ENCODE data around the gene TUBB4A. TPM values are rescaled to one million over a fixed set of nuclear protein-coding genes. Genes with fewer than 3 reads are reported as not detected.
"Not testable (repeated sequence)": the region's sequence is repeated elsewhere in the genome, so short reads cannot be mapped to it uniquely, and the experiment has no call there.

TUBB4A gene
- 10 to 100 TPM in 2 of 6 experiments, 1 to 10 TPM in 1, under 1 TPM in 3; 0.24 to 19.2 (median 1.4) TPM for total RNA-seq
- long read RNA-seq = 0 reads

GRCh38 chr19:6501740-6502648 lies at the start of gene TUBB4A:
Gene TUBB4A, minus strand, starts transcription at chr19:6502309. Its CDS starts 97 bp downstream, at chr19:6502212.
- intact Hi-C loops (cut with DNase I) = no loop called here
- ATAC-seq (peak; percentile 28 to 62 (median 39)), DNase-seq (no peak)
- Histone ChIP-seq H3K27ac (no peak within 1 kb of the TSS), H3K36me3 (no peaks in the 10 kb centered on the region), H3K9me3 (no peaks in the 10 kb centered on the region), H3K4me1 (peaks cover 0 to 9% (median 0%) of the 10 kb centered on the region in 4 donors), H3K4me3 (peak within 1 kb of the TSS; percentile 14 to 18 (median 16)), H3K27me3 (peaks cover 0 to 11% of the 10 kb centered on the region in 2 donors)
- 0% methylated on average over 10 of the region's 71 CpGs for WGBS (ENCODE audit: insufficient coverage, low coverage, low lambda C conversion rate, missing lambda C conversion rate)
- TF ChIP-seq POLR2A (IDR thresholded peaks at IDR 0.05) = no peak
- TF ChIP-seq CTCF (IDR thresholded peaks at IDR 0.05) = no peak

GRCh38 chr19:6551091-6551490 lies 49.0 kb upstream of the TUBB4A start:
- no peak for DNase-seq
- ATAC-seq = no peak
- TF ChIP-seq POLR2A (IDR thresholded peaks at IDR 0.05) (no peak), CTCF (IDR thresholded peaks at IDR 0.05) (no peak)
- no peaks in the 10 kb centered on the region for H3K27me3 ChIP-seq
- WGBS (ENCODE audit: insufficient coverage, low coverage, low lambda C conversion rate, missing lambda C conversion rate) = no CpG with 5 or more reads among the region's 3 CpGs
- intact Hi-C loops (cut with DNase I) = no loop called here
- no peak overlapping the region for H3K4me3 ChIP-seq
- no peaks in the 10 kb centered on the region for H3K4me1 ChIP-seq
- H3K9me3 ChIP-seq = no peaks in the 10 kb centered on the region
- H3K36me3 ChIP-seq = no peaks in the 10 kb centered on the region
- H3K27ac ChIP-seq = no peak overlapping the region

- H3K4me3 ChIP-seq; H3K9me3 ChIP-seq; DNase-seq; H3K4me1 ChIP-seq; intact Hi-C loops (cut with DNase I); H3K27ac ChIP-seq; H3K36me3 ChIP-seq; H3K27me3 ChIP-seq; ATAC-seq: not testable (repeated sequence)
- 65% methylated on average over 6 of the region's 6 CpGs for WGBS (ENCODE audit: insufficient coverage, low coverage, low lambda C conversion rate, missing lambda C conversion rate)
Measured at GRCh38 chr19:6550679-6551078, 48.6 kb upstream of the TUBB4A start.

GRCh38 chr19:6543866-6544347 lies 41.8 kb upstream of the TUBB4A start:
- ATAC-seq (no peak), DNase-seq (no peak)
- no peak overlapping the region for H3K27ac ChIP-seq
- TF ChIP-seq CTCF (IDR thresholded peaks at IDR 0.05) (no peak), POLR2A (IDR thresholded peaks at IDR 0.05) (no peak)
- intact Hi-C loops (cut with DNase I) = no loop called here
- H3K27me3 ChIP-seq = no peaks in the 10 kb centered on the region
- H3K9me3 ChIP-seq = no peaks in the 10 kb centered on the region
- 66% methylated on average over 10 of the region's 11 CpGs for WGBS (ENCODE audit: insufficient coverage, low coverage, low lambda C conversion rate, missing lambda C conversion rate)
- no peaks in the 10 kb centered on the region for H3K36me3 ChIP-seq
- no peak overlapping the region for H3K4me3 ChIP-seq
- H3K4me1 ChIP-seq = no peaks in the 10 kb centered on the region

Data from right lobe of liver (tissue), 6 donors.